ENCODE measurements around the gene GNAQ. TPM values are rescaled to one million over a fixed set of nuclear protein-coding genes. Genes with fewer than 3 reads are reported as not detected.
A peak's percentile ranks its signal among the peaks of the same experiment; 100 is the strongest.

Gene GNAQ
- total RNA-seq, 1 experiment from 2014 or later, result 48.6 TPM

DNA sequence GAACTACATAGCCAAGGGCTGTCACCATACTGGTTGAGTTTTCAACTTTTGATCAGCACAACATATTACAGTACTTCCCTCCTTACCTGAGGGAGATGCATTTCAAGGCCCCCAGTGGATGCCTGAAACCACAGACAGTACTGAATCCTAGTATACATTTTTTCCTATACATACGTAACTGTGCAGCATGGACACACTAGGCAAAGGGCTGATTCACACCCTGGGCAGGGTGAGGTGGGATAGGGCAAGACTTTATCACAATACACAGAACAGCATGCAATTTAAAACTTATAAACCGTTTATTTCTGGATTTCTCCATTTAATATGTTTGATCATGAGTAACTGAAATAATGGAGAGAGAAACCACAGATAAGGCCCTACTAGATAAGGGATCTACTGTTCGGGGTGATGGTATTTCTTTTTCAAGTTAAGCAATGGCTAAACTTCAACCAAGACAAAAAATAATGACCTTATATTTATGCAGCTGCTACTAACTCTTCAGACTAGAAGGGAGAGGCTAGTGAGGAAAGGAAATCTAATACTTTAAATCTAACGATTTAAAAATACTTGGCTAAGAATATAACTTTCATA is 196.6 kb downstream of the GNAQ start:
- no peaks in the 10 kb centered on the region for H3K4me1 ChIP-seq (ENCODE audit: insufficient read depth, low read length)
- no peaks in the 10 kb centered on the region for H3K27me3 Mint-ChIP-seq (ENCODE audit: low read depth)
- no peak overlapping the region for H3K4ac ChIP-seq (ENCODE audit: low read depth, low read length)
- H3K4me2 ChIP-seq (ENCODE audit: insufficient read depth, insufficient read length, low read length), result no peak overlapping the region
- H2BK5ac ChIP-seq (ENCODE audit: insufficient read length, low read length), result no peak overlapping the region
- no peaks in the 10 kb centered on the region for H3K23me2 ChIP-seq (ENCODE audit: insufficient read length, low read depth, low read length, poor library complexity, severe bottlenecking)
- H2BK20ac ChIP-seq (ENCODE audit: low read depth, low read length, poor library complexity, severe bottlenecking), result no peak overlapping the region
- H3K79me2 ChIP-seq (ENCODE audit: insufficient read depth, low read length), result 0 out of 2 replicates have a peak, but pooled peaks cover 2% of the 10 kb centered on the region
- no peak overlapping the region for H3T11ph ChIP-seq (ENCODE audit: low read length)
- no peaks in the 10 kb centered on the region for H3K9me3 ChIP-seq (ENCODE audit: control insufficient read depth, low read depth, low read length)
- H2AK5ac ChIP-seq (ENCODE audit: insufficient read length, low read length), result no peak overlapping the region
- H4K5ac ChIP-seq (ENCODE audit: insufficient read length, low read depth, low read length), result no peak overlapping the region
- no peak overlapping the region for H3K9ac ChIP-seq (ENCODE audit: extremely low read depth, insufficient read length, low read length)
- H3K9me3 Mint-ChIP-seq, result no peaks in the 10 kb centered on the region
- H2BK15ac ChIP-seq (ENCODE audit: low read depth, low read length), result no peak overlapping the region
- no peak overlapping the region for H2AFZ ChIP-seq (ENCODE audit: low read length)
- no CpG with 5 or more reads among the region's 4 CpGs for WGBS (ENCODE audit: extremely low coverage, insufficient read length, low lambda C conversion rate)
- H3K27ac Mint-ChIP-seq, result peak overlapping the region in 1 of 3 experiments; percentile 41; a peak in 1 of 7 replicates
- no peak overlapping the region for H3K18ac ChIP-seq (ENCODE audit: insufficient read length, low read depth, low read length)
- no peaks in the 10 kb centered on the region; a peak in 1 of 7 replicates for H3K36me3 Mint-ChIP-seq (ENCODE audit: insufficient read depth in 1 of 3, low read depth in 3 of 3)
- no peak overlapping the region for H4K91ac ChIP-seq (ENCODE audit: insufficient read length, low read depth, low read length)
- no peak overlapping the region for H3K27ac ChIP-seq (ENCODE audit: insufficient read length, low read depth, low read length)
- no peak overlapping the region for H2BK120ac ChIP-seq (ENCODE audit: low read depth, low read length, poor library complexity, severe bottlenecking)
- H3K79me1 ChIP-seq (ENCODE audit: insufficient read depth, low read depth, low read length, poor library complexity, severe bottlenecking), result peaks cover 3% of the 10 kb centered on the region
- H4K8ac ChIP-seq (replicated peaks; ENCODE audit: insufficient read length, low read depth, low read length), result no peak overlapping the region
- DNase-seq, result no peak
- H3K14ac ChIP-seq (ENCODE audit: insufficient read depth, low read length), result no peak overlapping the region
- H2BK12ac ChIP-seq (ENCODE audit: insufficient read length, low read depth, low read length), result no peak overlapping the region
- H3K4me1 Mint-ChIP-seq, result no peaks in the 10 kb centered on the region
- peak overlapping the region; percentile 71 for H3K23ac ChIP-seq (ENCODE audit: insufficient read length, low read depth, low read length)
- no peak overlapping the region for H3K4me3 Mint-ChIP-seq
- peaks cover 2% of the 10 kb centered on the region for H4K20me1 ChIP-seq (ENCODE audit: control insufficient read depth, insufficient read depth, insufficient read length)
- no peak overlapping the region for H3K56ac ChIP-seq (ENCODE audit: insufficient read length, low read depth, low read length)
- H3K27me3 ChIP-seq (ENCODE audit: insufficient read depth, low read length), result no peaks in the 10 kb centered on the region
- TF ChIP-seq, protein P1, sequence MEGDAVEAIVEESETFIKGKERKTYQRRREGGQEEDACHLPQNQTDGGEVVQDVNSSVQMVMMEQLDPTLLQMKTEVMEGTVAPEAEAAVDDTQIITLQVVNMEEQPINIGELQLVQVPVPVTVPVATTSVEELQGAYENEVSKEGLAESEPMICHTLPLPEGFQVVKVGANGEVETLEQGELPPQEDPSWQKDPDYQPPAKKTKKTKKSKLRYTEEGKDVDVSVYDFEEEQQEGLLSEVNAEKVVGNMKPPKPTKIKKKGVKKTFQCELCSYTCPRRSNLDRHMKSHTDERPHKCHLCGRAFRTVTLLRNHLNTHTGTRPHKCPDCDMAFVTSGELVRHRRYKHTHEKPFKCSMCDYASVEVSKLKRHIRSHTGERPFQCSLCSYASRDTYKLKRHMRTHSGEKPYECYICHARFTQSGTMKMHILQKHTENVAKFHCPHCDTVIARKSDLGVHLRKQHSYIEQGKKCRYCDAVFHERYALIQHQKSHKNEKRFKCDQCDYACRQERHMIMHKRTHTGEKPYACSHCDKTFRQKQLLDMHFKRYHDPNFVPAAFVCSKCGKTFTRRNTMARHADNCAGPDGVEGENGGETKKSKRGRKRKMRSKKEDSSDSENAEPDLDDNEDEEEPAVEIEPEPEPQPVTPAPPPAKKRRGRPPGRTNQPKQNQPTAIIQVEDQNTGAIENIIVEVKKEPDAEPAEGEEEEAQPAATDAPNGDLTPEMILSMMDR (conservative IDR thresholded peaks at IDR 0.05), result no peak
